Measurements from ENCODE around the gene TEAD2.
"Not testable (repeated sequence)": the region's sequence is repeated elsewhere in the genome, so short reads cannot be mapped to it uniquely, and the experiment has no call there.

TEAD2 gene

DNA sequence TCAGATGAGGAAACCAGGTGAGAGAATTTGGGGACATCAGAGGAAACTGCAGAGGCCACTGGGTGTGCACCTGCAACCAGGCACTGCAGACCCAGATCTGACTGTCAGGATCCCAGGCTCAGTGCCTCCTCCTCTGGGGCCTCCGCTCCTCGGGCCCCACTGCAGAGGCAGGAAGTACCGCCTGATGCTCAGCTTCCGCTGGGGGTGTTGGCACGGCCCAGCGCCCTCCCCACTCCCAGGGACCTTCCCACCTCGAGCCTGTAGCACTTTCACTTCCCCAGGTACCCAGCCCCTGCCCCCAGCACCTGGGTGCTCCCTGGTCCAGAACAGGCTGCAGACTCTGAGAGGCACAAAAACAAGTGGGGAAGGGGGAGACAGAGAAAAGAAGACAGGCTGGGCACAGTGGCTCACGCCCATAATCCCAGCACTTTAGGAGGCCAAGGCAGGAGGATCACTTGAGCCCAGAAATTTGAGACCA, 28.4 kb downstream of the TEAD2 start:
- DNase-seq: peak in 1 of 56 donors; percentile 3

DNA sequence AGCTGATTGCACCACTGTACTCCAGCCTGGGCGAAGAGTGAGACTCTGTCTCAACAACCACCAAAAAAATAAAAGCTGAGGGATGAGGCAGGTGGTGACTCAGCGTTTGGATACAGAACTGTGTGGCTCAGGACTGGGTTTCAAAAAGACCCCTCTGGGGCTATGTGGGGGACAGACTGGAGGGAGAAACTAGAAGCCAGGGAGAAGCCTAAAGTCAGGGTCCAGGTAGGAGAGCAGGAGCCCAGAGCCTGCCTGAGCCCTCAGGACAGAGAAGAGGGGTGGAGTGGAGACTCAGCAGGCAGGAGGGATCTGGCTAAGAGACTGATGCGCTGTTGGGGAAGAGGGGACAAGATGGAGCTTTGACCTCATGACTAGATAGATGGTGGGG, 28.8 kb downstream of the TEAD2 start:
- DNase-seq: no peak

DNA sequence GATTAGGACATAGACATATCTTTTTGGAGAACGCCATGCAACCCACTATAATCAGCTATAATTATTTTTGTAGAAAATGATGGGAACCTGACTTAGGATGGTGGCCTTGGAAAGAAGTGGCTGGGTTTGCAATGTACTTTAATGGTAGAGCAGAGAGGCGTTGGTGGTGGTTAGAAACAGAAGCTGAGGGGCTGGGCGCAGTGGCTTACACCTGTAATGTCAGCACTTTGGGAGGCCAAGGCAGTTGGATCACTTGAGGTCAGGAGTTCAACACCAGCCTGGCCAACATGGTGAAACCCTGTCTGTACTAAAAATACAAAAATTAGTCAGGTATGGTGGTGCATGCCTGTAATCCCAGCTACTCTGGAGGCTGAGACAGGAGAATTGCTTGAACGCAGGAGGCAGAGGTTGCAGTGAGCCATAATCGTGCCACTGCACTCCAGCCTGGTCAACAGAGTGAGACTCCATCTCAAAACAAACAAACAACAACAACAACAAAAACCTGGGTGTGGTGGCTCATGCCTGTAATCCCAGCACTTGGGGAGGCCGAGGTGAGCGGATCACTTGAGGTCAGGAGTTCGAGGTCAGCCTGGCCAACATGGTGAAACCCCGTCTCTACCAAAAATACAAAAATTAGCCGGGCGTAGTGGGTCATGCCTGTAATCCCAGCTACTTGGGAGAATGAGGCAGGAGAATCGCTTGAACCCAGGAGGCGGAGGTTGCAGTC, 29.4 kb downstream of the TEAD2 start:
- DNase-seq: not testable (repeated sequence)

DNA sequence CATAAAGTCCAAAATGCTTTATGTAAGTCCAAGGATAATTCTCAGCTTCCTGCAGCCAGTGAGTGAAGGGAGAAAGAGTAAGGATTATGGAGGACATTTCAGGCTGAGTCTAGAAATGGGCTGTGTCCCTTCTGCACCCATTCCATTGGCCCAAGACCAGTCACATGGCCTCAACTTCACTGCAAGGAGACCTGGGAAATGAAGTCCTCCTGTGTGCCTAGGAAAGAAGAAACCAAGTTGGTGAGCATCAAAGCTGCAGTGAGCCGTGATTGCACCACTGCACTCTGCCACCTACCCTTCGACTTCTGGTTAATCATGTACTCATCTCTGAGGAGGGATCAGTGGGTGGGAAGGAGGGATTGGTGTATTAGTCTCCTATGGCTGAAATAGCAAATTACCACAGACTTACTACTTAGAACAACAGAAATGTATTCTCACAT, 30.6 kb downstream of the TEAD2 start:
- peak in 31 of 56 donors; percentile 8 to 70 (median 27) for DNase-seq

DNA sequence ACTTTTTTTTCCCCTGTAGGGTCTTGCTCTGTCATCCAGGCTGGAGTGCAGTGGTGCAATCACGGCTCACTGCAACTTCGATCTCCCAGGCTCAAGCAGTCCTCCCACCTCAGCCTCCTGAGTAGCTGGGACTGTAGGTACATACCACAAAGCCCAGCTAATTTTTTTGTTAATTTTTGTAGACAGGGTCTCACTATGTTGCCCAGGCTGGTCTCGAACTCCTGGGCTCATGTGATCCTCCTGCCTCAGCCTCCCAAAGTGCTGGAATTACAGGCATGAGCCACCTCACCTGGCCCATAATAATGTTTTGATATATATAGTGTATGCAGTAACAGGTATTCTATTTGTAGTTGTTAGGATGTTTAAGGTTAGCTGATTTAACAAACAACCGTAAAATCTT, 31.0 kb downstream of the TEAD2 start:
- not testable (repeated sequence) for DNase-seq

DNA sequence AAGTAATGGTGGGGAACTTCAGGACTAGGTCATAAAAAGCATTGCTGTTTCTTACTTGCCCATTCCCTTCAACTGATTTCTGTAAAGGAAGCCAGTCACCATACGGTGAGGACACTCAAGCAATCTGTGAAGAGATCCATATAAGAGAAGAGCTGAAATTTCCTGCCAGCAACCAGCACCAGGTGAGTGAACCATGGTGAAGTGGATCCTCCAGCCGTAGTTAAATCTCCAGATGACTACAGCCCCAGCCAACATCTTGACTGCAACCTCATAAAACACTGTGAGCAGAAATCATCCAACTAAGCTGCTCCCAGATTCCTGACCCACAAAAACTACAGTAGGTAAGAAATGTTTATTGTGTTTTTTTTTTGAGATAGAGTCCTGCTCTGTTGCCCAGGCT, 33.5 kb downstream of the TEAD2 start:
- DNase-seq: no peak

DNA sequence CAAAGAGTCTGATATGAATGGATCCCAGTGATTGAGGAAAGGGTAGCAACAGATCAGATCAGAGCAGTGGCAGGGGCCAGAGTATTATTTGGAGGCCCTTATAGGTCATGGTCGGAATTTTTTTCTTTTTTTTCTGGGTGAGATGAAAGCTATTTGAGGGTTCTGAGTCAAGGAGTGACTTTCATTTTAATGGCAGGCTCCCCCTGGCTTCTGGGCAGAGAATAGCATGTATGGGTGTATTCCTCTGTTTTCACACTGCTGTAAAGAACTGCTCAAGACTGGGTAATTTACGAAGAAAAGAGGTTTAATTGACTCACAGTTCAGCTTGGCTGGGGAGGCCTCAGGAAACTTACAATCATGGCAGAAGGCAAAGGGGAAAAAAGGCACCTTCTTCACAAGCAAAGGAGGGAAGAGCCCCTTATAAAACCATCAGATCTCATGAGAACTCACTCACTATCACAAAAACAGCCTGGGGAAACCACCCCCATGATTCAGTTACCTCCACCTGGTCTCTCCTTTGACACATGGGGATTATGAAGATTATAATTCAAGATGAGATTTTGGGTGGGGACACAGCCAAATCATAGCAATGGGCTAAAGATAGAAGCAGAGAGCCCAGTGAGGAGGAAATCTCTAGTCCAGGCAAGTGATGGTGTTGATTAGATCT, 34.2 kb downstream of the TEAD2 start:
- DNase-seq: no peak

DNA sequence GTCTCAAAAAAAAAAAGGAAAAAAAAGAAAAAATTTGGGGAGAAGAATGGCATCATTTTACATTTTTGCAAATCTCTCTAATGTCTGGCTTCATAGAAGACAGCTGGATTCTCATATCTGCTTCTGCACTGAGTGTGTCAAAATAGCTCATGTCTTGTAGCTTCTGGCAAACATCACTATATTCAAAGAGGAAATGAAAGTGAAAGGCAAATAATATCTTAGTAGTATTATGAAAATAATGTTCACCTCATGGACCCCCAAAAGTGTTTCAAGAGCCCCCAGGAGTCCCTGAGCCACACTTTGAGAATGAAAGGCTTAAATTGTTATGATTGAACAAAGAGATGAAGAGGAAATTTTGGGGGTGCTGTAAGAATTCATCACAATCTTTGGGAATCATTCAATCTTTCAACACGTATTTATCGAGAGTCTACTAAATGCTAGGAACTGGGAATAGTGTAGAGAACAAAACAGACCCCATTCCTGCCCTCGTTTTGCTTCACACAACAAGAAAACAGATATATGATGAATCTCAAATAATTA, 36.0 kb downstream of the TEAD2 start:
- DNase-seq: no peak

DNA sequence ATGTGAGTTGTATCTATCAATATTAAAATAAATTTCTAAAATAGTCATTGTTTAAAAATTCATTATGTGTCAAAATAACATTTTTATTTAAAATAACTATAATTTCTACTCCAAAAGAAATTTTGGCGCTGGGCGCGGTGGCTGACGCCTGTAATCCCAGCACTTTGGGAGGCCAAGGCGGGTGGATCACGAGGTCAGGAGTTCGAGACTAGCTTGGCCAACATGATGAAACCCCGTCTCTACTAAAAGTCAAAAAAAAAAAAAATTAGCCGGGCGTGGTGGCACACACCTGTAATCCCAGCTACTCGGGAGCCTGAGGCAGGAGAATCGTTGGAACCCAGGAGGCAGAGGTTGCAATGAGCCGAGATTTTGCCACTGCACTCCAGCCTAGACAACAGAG, 36.5 kb downstream of the TEAD2 start:
- DNase-seq: not testable (repeated sequence)

DNA sequence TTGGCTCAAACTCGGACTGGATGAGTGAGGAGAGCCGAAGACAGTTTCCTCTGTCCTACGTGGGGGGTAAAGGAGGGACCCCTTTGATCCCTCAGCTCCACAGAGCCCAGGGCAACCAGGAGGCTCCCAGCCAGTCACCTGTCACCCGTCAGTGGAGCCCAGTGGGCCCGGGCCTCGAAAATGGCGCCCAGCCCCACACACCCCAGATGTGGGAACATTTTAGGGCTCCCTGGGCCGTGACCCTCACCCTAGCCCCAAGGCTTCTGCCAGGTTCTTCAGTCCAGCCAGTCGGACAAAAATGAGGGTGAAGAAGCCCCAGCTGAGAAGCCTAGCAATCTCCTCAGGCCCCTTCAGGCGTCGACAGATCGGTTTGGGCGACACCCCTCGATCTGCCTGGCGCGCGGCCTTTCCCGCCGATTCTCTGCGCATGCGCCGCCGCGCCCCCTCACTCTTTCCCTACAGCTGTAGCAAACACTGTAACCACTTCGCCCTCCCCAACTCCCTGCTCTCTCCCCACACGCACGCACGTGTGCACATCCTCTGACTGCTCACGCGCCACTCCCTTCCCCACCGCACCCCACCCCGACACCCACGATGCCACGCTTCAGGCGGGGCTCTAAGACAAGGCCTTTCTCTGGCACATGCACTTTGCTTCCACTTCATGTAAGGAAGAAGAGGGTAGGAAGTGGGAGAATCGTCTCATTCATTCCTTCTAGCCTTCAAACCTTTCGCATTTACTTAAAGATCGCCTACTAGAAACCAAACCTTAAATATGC, 37.2 kb downstream of the TEAD2 start, which contains the start of gene SLC6A16:
SLC6A16 (minus strand) TSS at position 391 of the 776 bp plus-strand sequence. CDS start 13,844 bp downstream, outside the sequence.
- DNase-seq: no peak

DNA sequence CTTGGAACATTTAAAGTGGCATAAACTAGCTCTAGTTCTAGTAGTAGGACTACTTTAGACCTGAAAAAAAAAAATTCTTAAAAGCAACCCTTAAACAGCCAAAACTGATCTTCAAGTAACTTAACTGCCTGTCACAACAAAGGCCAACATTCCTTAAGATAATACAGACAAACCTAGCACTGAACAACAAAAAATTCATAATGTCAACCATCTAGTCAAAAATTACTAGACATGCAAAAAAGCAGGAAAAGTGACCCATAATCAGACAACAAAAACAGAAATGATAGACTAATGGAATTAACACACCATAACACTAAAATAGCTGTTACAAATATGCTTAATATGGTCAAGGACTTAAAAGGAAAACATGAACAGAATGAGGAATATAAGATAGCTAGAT, 43.9 kb downstream of the TEAD2 start:
- no peak for DNase-seq

DNA sequence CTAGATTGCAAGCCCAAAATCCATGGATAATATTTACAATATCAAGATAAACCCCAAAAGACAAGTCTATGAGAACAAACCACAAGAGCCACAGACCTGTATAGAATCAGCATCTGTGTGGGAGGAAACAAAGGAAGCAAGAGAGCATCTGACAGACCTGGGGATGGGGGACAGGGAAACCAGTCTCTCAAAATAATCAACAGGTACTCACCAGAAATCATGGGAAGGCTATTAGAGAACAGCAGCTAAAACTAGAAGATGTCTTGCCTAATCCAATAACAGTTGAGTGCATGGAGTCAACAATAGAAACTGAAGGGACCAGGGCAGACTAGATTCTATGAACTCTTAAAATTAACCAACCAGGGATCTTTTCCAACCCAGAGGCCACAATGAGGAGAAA, 45.9 kb downstream of the TEAD2 start:
- no peak for DNase-seq

DNA sequence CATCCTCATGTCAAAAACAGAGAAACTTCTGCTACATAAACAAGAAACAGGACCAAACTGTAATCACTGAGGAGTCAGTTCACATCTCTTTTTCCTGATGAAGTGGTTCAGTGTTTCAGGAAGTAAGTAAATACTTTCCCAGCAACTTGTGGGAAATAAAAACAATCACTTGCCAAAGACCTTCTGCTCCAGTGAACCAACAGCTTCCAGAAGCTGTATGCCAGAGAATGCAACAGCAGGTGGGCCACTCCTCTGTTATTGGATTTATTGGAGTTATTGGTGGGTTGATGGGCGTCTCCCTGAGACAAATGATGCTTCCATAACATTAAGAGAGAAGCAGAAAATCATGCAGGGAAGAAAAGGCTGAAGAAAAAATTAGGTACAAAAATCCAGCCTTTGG, 47.1 kb downstream of the TEAD2 start:
- DNase-seq: no peak

DNA sequence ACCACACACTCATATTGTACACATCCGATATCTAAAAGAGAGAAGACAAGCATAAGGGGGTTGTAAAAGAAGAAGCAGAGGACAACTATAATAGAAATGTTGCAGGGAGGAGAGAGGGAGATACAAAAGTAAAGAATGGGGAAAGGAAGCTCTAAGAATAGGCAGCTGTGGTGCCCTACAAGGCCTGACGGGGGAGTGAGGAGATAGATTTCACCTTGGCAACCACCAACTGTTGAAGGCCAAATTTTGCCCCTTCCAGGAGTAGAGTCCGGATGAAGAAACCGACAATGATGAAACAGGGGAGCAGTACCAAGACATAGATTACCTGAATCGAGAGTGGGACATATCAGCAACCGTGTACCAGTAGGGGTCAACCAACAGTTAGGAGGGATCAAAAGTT, 53.1 kb downstream of the TEAD2 start:
- DNase-seq: no peak

DNA sequence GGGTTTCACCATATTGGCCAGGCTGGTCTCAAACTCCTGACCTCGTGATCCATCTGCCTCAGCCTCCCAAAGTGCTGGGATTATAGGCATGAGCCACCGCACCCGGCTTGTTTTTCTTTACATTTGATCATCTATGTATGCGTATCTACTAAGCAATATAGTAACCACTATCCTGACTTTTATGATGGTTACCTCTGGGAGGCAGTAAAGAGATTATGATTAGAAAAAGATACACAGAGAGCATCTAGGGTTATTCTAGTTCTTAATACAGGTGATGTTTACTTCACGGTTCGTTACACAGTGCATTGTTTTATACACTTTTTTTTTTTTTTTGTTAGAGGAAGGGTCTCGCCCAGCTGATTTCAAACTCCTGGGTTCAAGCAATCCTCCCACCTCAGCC, 55.5 kb downstream of the TEAD2 start:
- DNase-seq: not testable (repeated sequence)

DNA sequence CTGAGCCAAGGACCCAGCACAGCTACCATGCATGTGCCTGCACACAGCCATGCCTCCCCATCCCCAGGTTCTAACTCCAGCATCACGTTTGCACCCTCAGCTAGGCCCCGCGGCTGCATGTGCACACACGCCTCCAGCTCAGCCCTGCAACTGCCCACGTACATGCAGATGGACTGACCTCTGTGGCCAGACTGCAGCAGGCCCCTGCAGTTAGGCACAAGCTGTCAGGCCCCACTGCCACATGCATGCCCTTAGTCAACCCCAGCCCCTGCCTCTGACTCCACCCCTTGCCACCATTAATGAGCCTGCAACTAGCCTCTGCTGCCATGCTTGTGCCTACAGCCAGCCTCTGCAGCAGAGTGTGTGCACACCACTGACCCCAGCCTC, 60.4 kb downstream of the TEAD2 start:
- no peak for DNase-seq

DNA sequence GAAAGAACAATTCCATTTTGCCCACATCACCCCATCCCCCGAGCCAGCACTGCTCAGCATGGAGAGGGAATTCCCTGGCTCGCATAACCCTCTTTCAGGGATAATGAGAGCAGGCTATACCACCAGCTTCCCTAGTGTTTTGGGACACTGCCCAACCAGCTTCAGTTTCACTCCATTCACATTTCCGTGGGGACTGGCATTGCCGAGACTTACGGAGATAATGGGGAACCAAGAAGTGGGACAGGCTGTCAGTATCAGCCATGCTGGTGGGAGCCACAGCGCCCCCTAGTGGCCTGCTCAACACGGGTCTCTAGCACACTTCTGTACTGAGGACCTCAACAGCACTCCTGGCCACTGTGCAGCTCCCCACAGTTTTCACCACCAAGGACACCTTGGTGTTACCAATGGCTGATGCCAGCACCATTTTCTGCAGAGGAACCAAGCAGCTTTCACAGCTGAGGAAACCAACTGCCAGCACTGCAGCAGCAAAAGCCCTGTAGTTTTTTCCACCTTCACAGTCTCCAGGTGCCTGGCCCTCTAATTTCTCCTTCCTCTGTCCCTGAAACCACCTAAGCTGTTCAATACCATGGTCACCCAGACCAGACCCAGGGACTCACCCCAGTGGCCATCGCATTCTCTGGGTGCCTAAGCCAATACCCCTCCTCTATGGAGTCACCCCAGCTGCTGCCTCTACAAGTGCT, 60.9 kb downstream of the TEAD2 start:
- peak in 46 of 56 donors; percentile 1 to 79 (median 19) for DNase-seq

DNA sequence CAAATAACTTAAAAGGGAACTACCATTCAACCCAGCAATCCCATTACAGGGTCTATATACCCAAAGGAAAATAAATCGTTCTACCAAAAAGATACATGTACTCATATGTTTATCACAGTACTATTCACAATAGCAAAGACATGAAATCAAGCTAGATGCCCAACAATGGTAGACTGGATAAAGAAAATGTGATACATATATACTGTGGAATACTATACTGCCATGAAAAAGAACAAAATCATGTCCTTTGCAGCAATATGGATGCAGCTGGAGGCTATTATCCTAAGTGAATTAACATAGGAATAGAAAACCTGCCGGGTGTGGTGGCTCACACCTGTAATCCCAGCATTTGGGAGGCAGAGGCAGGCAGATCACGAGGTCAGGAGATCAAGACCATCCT, 63.6 kb downstream of the TEAD2 start:
- not testable (repeated sequence) for DNase-seq

DNA sequence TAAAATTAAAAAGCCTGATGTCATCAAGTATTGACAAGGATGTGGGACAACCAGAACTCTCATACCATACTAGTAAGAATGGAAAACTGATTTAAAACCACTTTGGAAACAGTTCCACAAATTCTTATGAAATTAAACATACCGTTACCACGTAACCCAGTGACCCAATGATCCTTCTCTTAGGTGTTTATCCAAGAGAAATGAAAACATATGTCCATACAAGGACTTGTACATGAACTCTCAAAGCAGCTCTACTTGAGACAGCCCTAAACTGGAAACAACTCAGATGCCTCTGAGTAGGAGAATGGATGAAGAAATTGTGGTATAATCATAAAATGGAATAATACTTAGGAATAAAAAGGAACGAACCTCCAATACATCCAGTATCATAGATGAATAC, 64.8 kb downstream of the TEAD2 start:
- DNase-seq: no peak

DNA sequence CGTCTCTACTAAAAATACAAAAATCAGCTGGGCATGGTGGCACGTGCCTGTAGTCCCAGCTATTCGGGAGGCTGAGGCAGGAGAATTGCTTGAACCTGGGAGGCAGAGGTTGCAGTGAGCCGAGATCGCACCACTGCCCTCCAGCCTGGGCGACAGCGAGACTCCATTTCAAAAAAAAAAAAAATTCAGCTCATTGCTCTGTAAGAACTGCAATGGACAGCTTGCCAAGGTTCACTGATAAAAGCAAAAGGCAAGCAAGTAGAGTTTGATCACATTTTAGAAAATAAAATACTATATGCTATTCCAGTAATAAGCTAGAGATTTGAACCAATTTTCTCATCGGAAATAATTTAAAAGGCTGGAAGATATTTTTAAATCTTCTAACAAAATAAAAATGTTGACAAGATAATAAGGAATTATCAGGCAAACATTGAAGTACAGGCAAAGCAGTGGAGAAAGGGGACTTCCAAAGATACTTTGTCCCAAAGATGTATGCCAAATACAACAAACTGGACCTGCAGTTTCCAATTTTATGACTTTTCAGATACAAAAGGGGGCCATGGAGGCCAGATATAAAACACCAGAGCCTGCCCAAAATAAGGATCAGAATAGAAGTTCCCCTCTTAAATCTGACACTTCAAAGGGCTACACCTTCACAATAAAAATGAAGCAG, 66.9 kb downstream of the TEAD2 start:
- DNase-seq: no peak

DNA sequence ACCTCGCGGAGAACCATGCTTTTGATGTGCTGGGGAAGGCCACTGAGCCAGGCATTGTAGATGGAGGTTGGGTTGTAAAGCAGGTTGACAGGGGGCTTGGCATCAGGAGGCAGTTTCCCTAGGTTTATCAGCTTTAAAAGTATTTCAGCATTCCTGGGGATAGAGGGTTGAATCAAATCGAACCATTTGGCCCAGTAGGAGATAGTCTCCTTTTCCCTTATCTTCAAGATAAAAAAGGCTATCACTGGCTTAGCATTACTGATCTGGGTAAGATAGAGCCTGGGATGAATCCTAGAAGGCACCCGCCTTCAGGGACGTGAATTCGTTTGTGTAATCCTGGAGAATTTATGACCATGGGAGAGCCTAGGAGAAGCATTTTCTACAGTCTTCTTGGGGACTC, 67.8 kb downstream of the TEAD2 start:
- no peak for DNase-seq

All from amygdala (tissue), 56 donors.